Thyroid gland (tissue), 4 donors: ENCODE results near the gene CAPZB.

Source experiments
- CTCF ChIP-seq, 6 experiments: fragments of 200-600 bp in 3 of 6; fragments of 450-650 bp in 3 of 6; sonication (generic) in 3 of 6; IDR thresholded peaks; one replicate each; pipeline ENCODE4 v1.5.1; 2016 to 2019; ENCODE audit warnings: antibody characterized with exemption in 6 of 6, mild to moderate bottlenecking in 2 of 6, inconsistent platforms in 1 of 6, moderate library complexity in 1 of 6
- POLR2A ChIP-seq, 2 donors: fragments of 450-650 bp; IDR thresholded peaks; one replicate each; pipeline ENCODE4 v1.6.1; 2017; ENCODE audit warnings: antibody characterized with exemption in 2 of 2, mild to moderate bottlenecking in 2 of 2, moderate library complexity in 1 of 2

GRCh38 chr1:19525607-19526545 is 40.5 kb upstream of the CAPZB start:
- TF ChIP-seq CTCF (IDR thresholded peaks at IDR 0.05) (no peak), POLR2A (IDR thresholded peaks at IDR 0.05) (no peak)
